AG04449 (cell line): ENCODE measurements around the gene SELPLG.

Experiments used
- CTCF ChIA-PET: fragments of 350-600 bp; formaldehyde crosslinking; extraction: SDS; loops from one replicate; lab custom pipeline; 2021; ENCODE audit warnings: antibody characterized with exemption; lab: Yijun Ruan, JAX
- POLR2A ChIA-PET: fragments of 400-600, 350-600 bp; formaldehyde crosslinking; extraction: SDS; loops from one replicate; lab custom pipeline; 2020; ENCODE audit warnings: antibody characterized with exemption, inconsistent platforms; lab: Yijun Ruan, JAX
- DNase-seq: peaks from one replicate; pipeline ENCODE4 v3.0.0-alpha.2; 2010; ENCODE audit warnings: low read depth, low spot score
- H3K4me3 ChIP-seq: 2 replicates; pipeline ENCODE4 v1.5.1; 2011; ENCODE audit warnings: low read depth, mild to moderate bottlenecking, control low read depth, low read length
- CTCF ChIP-seq: IDR thresholded peaks from one replicate; pipeline ENCODE4 v1.5.1; 2011; ENCODE audit warnings: mild to moderate bottlenecking, moderate library complexity, low read length, control low read depth, inconsistent platforms; ENCODE audit not compliant: insufficient read depth; ENCODE audit errors: missing control alignments

Gene SELPLG

DNA sequence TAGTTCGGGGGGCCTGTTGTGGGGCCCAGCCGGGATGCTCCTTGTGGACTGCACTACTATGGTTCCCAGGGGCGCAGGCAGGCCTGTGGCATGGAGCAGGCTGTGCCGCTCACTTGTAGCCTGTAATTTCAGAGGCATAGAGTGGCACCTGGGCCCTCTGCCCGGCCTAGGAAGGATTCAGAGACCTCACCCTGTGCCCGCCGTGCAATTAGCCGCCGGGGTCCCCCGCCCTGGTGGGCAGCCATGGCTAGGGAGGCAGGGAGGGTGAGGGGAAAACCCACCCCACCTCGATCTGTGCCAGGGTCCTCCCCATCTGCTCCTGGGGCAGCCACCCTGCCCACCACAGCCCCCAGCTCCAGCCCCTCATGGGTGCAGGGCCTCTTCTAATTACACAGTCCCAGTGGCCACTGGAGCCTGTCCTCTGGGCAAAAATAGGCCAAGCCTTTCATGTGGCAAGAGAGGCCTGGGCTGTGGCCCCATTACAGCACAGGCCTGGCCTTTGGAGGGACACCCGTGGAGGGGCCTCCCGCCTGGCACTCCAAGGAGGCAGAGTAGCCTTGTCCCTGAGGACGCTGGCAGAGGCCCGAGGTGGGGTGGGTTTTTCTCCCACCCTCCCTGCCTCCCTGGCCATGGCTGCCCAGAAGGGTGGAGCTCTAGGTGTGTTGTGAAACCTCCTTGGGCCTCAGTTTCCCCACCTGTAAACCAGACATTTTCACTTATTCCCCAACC, 30.6 kb downstream of the SELPLG start:
- no peak for DNase-seq
- ChIA-PET CTCF (interaction anchor here (1.2 to 9.0 kb wide), 3 partner anchors 13 to 17 kb away, joined by 3 to 106 read pairs (median 7); no protein-coding TSS in a partner anchor), POLR2A (no interaction called here)
- no peak for TF ChIP-seq CTCF
- H3K4me3 ChIP-seq, result no peak overlapping the region

DNA sequence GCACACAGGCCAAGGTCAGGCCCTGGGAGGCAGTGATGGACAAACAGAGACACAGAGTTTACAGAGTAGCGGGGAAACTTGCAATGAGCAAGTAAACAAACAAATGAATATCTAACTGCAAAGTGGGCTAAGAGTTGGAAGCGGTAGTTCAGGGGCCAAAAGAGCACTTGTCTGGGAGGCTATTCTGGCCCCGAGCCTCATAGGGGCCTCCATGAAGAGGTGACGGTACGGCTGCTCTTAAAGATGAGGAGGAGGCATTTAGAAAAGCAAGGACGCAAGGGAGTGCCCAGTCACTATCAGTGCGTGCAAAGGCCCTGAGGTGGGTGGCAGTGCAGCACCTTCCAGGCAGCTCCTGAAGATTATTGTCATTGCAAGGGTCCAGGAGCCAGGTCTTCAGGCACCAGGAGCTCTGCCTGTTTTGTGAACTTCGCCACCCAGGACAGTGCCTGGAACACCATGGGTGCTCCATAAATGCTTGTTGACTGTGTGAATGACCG, 31.4 kb downstream of the SELPLG start:
- no peak for TF ChIP-seq CTCF
- CTCF ChIA-PET, result interaction anchor here (1.5 kb wide), 1 partner anchor 16 kb away, joined by 7 read pairs; no protein-coding TSS in a partner anchor
- POLR2A ChIA-PET, result no interaction called here
- no peak for DNase-seq
- H3K4me3 ChIP-seq, result no peak overlapping the region

DNA sequence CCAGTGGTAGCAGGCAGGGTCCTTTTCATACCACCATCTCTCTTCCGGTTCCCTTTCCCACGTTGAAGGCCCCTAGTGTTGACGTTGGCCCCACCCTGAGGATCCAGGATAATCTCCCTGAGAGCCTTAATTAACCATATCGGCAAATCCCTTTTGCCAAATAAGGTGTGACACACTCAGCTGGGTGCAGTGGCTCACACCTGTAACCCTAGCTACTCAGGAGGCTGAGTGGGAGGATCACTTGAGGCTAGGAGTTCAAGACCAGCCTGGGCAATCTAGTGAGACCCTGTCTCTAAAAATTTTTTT, 33.0 kb downstream of the SELPLG start:
- CTCF ChIA-PET, result interaction anchor here (1.5 to 2.0 kb wide), 2 partner anchors 10 to 17 kb away, joined by 6 to 19 read pairs; no protein-coding TSS in a partner anchor
- H3K4me3 ChIP-seq, result no peak overlapping the region
- POLR2A ChIA-PET, result no interaction called here

GRCh38 chr12:108599948-108600701, 33.6 kb downstream of the SELPLG start:
- TF ChIP-seq CTCF, result no peak
- ChIA-PET POLR2A (no interaction called here), CTCF (interaction anchor here (1.5 to 2.0 kb wide), 2 partner anchors 11 to 18 kb away, joined by 6 to 19 read pairs; no protein-coding TSS in a partner anchor)
- DNase-seq, result no peak
- no peak overlapping the region for H3K4me3 ChIP-seq

More for the DNA sequence above, 33.0 kb downstream of the SELPLG start:
- no peak for DNase-seq
- TF ChIP-seq CTCF, result no peak

DNA sequence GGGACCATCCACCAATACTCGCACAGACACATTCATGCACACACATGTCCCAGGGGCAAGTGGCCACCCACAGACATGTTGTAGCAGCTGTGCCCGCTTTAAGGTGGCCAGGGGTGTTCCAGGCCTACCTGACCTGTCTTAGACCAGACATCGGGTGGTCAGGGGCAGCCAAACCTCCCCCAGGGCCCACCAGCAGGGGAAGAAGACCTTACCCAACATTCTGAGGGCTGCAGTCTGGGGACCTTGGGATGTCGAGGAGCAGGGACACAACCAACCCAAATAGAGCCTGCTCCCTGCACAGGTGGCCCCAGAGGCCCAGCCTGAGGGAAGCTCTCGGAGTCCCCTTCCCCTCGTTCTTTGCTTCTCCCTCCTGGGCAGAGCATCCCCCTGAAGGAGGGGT, 34.2 kb downstream of the SELPLG start:
- no peak for DNase-seq
- ChIA-PET POLR2A (no interaction called here), CTCF (interaction anchor here (1.5 to 2.0 kb wide), 2 partner anchors 11 to 18 kb away, joined by 6 to 19 read pairs; no protein-coding TSS in a partner anchor)
- no peak overlapping the region for H3K4me3 ChIP-seq
- TF ChIP-seq CTCF, result no peak
